ENCODE measurements around the gene FRMD6. TPM values are rescaled to one million over a fixed set of nuclear protein-coding genes. Genes with fewer than 3 reads are reported as not detected.

Gene FRMD6
- total and polyA plus RNA-seq, 9 donors, result 15.3 to 79.2 (median 33.3) TPM

GRCh38 chr14:51711505-51711904 is 59.8 kb downstream of the FRMD6 start:
- H3K4me1 ChIP-seq (ENCODE audit: insufficient read depth), result no peaks in the 10 kb centered on the region
- no peak overlapping the region for H3K27ac ChIP-seq
- no peaks in the 10 kb centered on the region for H3K9me3 ChIP-seq
- intact Hi-C loops (cut with DNase I), result no loop called here
- H3K4me3 ChIP-seq, result no peak overlapping the region
- DNase-seq, result no peak
- no peaks in the 10 kb centered on the region for H3K27me3 ChIP-seq
- TF ChIP-seq CTCF (IDR thresholded peaks at IDR 0.05) (no peak), EP300 (IDR thresholded peaks at IDR 0.05) (no peak)
- no peaks in the 10 kb centered on the region for H3K36me3 ChIP-seq
- 75 to 83% (median 81%) methylated on average over 2 of the region's 2 CpGs for WGBS, 3 donors

- intact Hi-C loops (cut with DNase I), result no loop called here
- no peaks in the 10 kb centered on the region for H3K36me3 ChIP-seq
- no peaks in the 10 kb centered on the region for H3K9me3 ChIP-seq
- TF ChIP-seq EP300 (IDR thresholded peaks at IDR 0.05) (no peak), CTCF (IDR thresholded peaks at IDR 0.05) (no peak), POLR2A (IDR thresholded peaks at IDR 0.05) (no peak)
- H3K27me3 ChIP-seq, result no peaks in the 10 kb centered on the region
- 78 to 89% (median 84%) methylated on average over 7 of the region's 7 CpGs for WGBS, 3 donors
- no peaks in the 10 kb centered on the region for H3K4me1 ChIP-seq (ENCODE audit: insufficient read depth)
- no peak overlapping the region for H3K4me3 ChIP-seq
- no peak overlapping the region for H3K27ac ChIP-seq
- no peak for DNase-seq
These were observed 63.5 kb downstream of the FRMD6 start for GRCh38 chr14:51715250-51715649.

DNA sequence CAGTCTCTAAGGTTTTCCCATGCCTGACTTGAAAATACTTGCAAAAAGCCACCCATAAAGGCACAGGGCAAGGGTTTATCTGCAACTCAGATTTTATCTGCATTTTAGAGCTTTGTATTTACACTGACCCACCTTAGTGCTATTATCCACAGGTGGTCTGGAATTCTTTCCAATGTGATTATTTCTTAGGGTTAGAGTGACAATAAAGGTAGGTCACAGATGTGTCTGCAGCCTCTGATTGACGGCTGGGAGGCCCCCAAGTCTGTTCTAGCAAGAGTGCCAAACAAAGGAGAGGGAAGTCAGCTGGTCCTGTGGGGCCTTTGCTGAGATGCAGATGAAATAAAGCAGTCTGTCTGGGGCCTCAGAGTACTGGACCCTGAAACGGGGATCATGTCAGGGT is 64.0 kb downstream of the FRMD6 start:
- Histone ChIP-seq H3K27me3 (no peaks in the 10 kb centered on the region), H3K27ac (no peak overlapping the region), H3K9me3 (no peaks in the 10 kb centered on the region), H3K4me3 (no peak overlapping the region), H3K4me1 (ENCODE audit: insufficient read depth) (no peaks in the 10 kb centered on the region), H3K36me3 (no peaks in the 10 kb centered on the region)
- WGBS, 3 donors, result 66 to 74% (median 73%) methylated on average over 2 of the region's 2 CpGs
- intact Hi-C loops (cut with DNase I), result no loop called here
- DNase-seq, result no peak
- TF ChIP-seq EP300 (IDR thresholded peaks at IDR 0.05) (no peak), POLR2A (IDR thresholded peaks at IDR 0.05) (no peak), CTCF (IDR thresholded peaks at IDR 0.05) (no peak)

GRCh38 chr14:51716610-51717009 is 64.9 kb downstream of the FRMD6 start:
- Histone ChIP-seq H3K4me3 (no peak overlapping the region), H3K4me1 (ENCODE audit: insufficient read depth) (no peaks in the 10 kb centered on the region), H3K27me3 (no peaks in the 10 kb centered on the region), H3K27ac (no peak overlapping the region), H3K9me3 (no peaks in the 10 kb centered on the region), H3K36me3 (no peaks in the 10 kb centered on the region)
- WGBS, 3 donors, result 73 to 86% (median 75%) methylated on average over 6 of the region's 6 CpGs
- no peak for TF ChIP-seq POLR2A (IDR thresholded peaks at IDR 0.05)
- no peak for TF ChIP-seq EP300 (IDR thresholded peaks at IDR 0.05)
- TF ChIP-seq CTCF (IDR thresholded peaks at IDR 0.05), result no peak
- intact Hi-C loops (cut with DNase I), result no loop called here
- DNase-seq, result no peak

GRCh38 chr14:51717766-51718165 is 66.1 kb downstream of the FRMD6 start:
- H3K4me3 ChIP-seq, result no peak overlapping the region
- H3K36me3 ChIP-seq, result no peaks in the 10 kb centered on the region

More at GRCh38 chr14:51717766-51718165, 66.1 kb downstream of the FRMD6 start:
- Histone ChIP-seq H3K27me3 (no peaks in the 10 kb centered on the region), H3K9me3 (no peaks in the 10 kb centered on the region), H3K4me1 (ENCODE audit: insufficient read depth) (no peaks in the 10 kb centered on the region), H3K27ac (no peak overlapping the region)
- no peak for DNase-seq
- TF ChIP-seq CTCF (IDR thresholded peaks at IDR 0.05) (no peak), EP300 (IDR thresholded peaks at IDR 0.05) (no peak), POLR2A (IDR thresholded peaks at IDR 0.05) (no peak)
- WGBS, 3 donors, result 79 to 89% (median 85%) methylated on average over 3 of the region's 3 CpGs
- intact Hi-C loops (cut with DNase I), result no loop called here

Data from ovary (tissue), 9 donors.